ENCODE results near the gene THEMIS2.

The THEMIS2 gene

GRCh38 chr1:27931184-27931583 is 58.8 kb downstream of the THEMIS2 start:
- H3K4me3 ChIP-seq (ENCODE audit: control insufficient read depth, low read depth, low read length), result no peak overlapping the region
- DNase-seq (ENCODE audit: low read depth), result no peak
- TF ChIP-seq, protein P1, sequence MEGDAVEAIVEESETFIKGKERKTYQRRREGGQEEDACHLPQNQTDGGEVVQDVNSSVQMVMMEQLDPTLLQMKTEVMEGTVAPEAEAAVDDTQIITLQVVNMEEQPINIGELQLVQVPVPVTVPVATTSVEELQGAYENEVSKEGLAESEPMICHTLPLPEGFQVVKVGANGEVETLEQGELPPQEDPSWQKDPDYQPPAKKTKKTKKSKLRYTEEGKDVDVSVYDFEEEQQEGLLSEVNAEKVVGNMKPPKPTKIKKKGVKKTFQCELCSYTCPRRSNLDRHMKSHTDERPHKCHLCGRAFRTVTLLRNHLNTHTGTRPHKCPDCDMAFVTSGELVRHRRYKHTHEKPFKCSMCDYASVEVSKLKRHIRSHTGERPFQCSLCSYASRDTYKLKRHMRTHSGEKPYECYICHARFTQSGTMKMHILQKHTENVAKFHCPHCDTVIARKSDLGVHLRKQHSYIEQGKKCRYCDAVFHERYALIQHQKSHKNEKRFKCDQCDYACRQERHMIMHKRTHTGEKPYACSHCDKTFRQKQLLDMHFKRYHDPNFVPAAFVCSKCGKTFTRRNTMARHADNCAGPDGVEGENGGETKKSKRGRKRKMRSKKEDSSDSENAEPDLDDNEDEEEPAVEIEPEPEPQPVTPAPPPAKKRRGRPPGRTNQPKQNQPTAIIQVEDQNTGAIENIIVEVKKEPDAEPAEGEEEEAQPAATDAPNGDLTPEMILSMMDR (IDR thresholded peaks at IDR 0.05; ENCODE audit: control insufficient read depth, insufficient read depth, low read depth, low read length, missing control alignments), result no peak

GRCh38 chr1:27931759-27932158 is 59.4 kb downstream of the THEMIS2 start:
- DNase-seq (ENCODE audit: low read depth), result no peak
- H3K4me3 ChIP-seq (ENCODE audit: control insufficient read depth, low read depth, low read length), result no peak overlapping the region
- TF ChIP-seq, protein P1 (IDR thresholded peaks at IDR 0.05; ENCODE audit: control insufficient read depth, insufficient read depth, low read depth, low read length, missing control alignments), result no peak

- DNase-seq (ENCODE audit: low read depth), result no peak
- TF ChIP-seq, protein P1 (IDR thresholded peaks at IDR 0.05; ENCODE audit: control insufficient read depth, insufficient read depth, low read depth, low read length, missing control alignments), result no peak
- no peak within 1 kb of the TSS; the same call in 1 of the 2 replicates for H3K4me3 ChIP-seq (ENCODE audit: control insufficient read depth, low read depth, low read length)
Observed at GRCh38 chr1:27934818-27935549, 62.6 kb downstream of the THEMIS2 start, which contains the start of gene SMPDL3B. SMPDL3B (plus strand) TSS chr1:27935000; CDS start chr1:27935184, 184 bp downstream.

DNA sequence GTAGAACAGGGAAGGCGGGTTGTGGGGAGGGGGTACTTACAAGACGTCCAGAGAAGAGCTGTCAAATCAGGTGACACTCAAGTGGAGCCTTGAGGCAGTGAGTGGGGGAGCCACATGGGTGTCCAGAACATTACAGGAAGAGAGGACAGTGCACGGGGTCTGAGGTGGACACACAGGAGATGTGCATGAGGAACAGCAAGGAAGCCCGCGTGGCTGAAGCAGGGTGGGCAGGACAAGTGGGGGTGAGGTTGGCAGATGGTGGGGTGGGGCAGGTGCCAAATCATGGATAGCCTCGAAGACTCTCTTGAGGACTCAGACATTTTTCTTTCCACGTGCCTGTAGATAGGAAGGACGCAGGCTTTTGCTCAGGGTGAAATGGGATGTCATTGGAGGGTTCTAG is 63.4 kb downstream of the THEMIS2 start:
- TF ChIP-seq, protein P1 (IDR thresholded peaks at IDR 0.05; ENCODE audit: control insufficient read depth, insufficient read depth, low read depth, low read length, missing control alignments), result no peak
- DNase-seq (ENCODE audit: low read depth), result no peak
- no peak overlapping the region for H3K4me3 ChIP-seq (ENCODE audit: control insufficient read depth, low read depth, low read length)

Measured in AG09309 (cell line).